Muscle layer of colon (tissue), 2 donors: Measurements from ENCODE around the gene COL28A1.
"Not testable (repeated sequence)": the region's sequence is repeated elsewhere in the genome, so short reads cannot be mapped to it uniquely, and the experiment has no call there.

ENCODE experiments used
- H3K27ac ChIP-seq: one replicate; pipeline ENCODE4 v1.7.0; 2013; ENCODE audit warnings: low read depth, mild to moderate bottlenecking, low read length, moderate library complexity
- H3K27me3 ChIP-seq, 2 donors: one replicate each; pipeline ENCODE4 v1.7.0; 2013; ENCODE audit warnings: low read length in 2 of 2, mild to moderate bottlenecking in 2 of 2; ENCODE audit not compliant: insufficient read depth in 2 of 2, control insufficient read depth in 1 of 2
- H3K36me3 ChIP-seq: one replicate; pipeline ENCODE4 v1.7.0; 2013; ENCODE audit warnings: mild to moderate bottlenecking, low read length; ENCODE audit not compliant: insufficient read depth
- H3K4me1 ChIP-seq: one replicate; pipeline ENCODE4 v1.7.0; 2013; ENCODE audit warnings: mild to moderate bottlenecking, low read length; ENCODE audit not compliant: insufficient read depth
- H3K4me3 ChIP-seq, 2 donors: one replicate each; pipeline ENCODE4 v1.7.0; 2013; ENCODE audit warnings: low read length in 2 of 2, low read depth in 1 of 2, mild to moderate bottlenecking in 1 of 2, moderate library complexity in 1 of 2
- H3K9ac ChIP-seq: one replicate; pipeline ENCODE4 v1.7.0; 2013; ENCODE audit warnings: low read length
- H3K9me3 ChIP-seq: one replicate; pipeline ENCODE4 v1.7.0; 2013; ENCODE audit warnings: mild to moderate bottlenecking, low read length
- donor health status: abdominal sarcoma.
- donor health status: Adenocarcinoma of cecum.

The COL28A1 gene

GRCh38 chr7:7405461-7405860 is 130.2 kb downstream of the COL28A1 start:
- no peak overlapping the region for H3K9ac ChIP-seq

GRCh38 chr7:7399707-7400106 is 136.0 kb downstream of the COL28A1 start:
- Histone ChIP-seq H3K9me3 (no peaks in the 10 kb centered on the region), H3K4me3 (no peak overlapping the region), H3K4me1 (no peaks in the 10 kb centered on the region), H3K36me3 (no peaks in the 10 kb centered on the region), H3K9ac (no peak overlapping the region), H3K27ac (no peak overlapping the region), H3K27me3 (no peaks in the 10 kb centered on the region)

More at GRCh38 chr7:7405461-7405860, 130.2 kb downstream of the COL28A1 start:
- Histone ChIP-seq H3K9me3 (peaks cover 4% of the 10 kb centered on the region), H3K36me3 (no peaks in the 10 kb centered on the region), H3K4me3 (no peak overlapping the region), H3K27ac (no peak overlapping the region), H3K27me3 (no peaks in the 10 kb centered on the region), H3K4me1 (no peaks in the 10 kb centered on the region)

GRCh38 chr7:7395785-7396184 is 139.9 kb downstream of the COL28A1 start:
- H3K27ac ChIP-seq, result no peak overlapping the region
- H3K9ac ChIP-seq, result no peak overlapping the region
- no peaks in the 10 kb centered on the region for H3K4me1 ChIP-seq
- H3K9me3 ChIP-seq, result no peaks in the 10 kb centered on the region
- H3K27me3 ChIP-seq, result no peaks in the 10 kb centered on the region
- H3K36me3 ChIP-seq, result no peaks in the 10 kb centered on the region
- no peak overlapping the region for H3K4me3 ChIP-seq

- not testable (repeated sequence) for H3K4me3 ChIP-seq, H3K9me3 ChIP-seq, H3K27ac ChIP-seq, H3K36me3 ChIP-seq, H3K27me3 ChIP-seq, H3K9ac ChIP-seq, H3K4me1 ChIP-seq
Measured at GRCh38 chr7:7388164-7388563, 147.5 kb downstream of the COL28A1 start.

GRCh38 chr7:7385421-7385820 is 150.3 kb downstream of the COL28A1 start:
- no peak overlapping the region for H3K27ac ChIP-seq
- no peak overlapping the region for H3K4me3 ChIP-seq
- H3K27me3 ChIP-seq, result no peaks in the 10 kb centered on the region
- H3K9ac ChIP-seq, result no peak overlapping the region
- no peaks in the 10 kb centered on the region for H3K9me3 ChIP-seq
- no peaks in the 10 kb centered on the region for H3K4me1 ChIP-seq
- no peaks in the 10 kb centered on the region for H3K36me3 ChIP-seq

GRCh38 chr7:7384228-7384627 is 151.4 kb downstream of the COL28A1 start:
- Histone ChIP-seq H3K9me3 (no peaks in the 10 kb centered on the region), H3K9ac (no peak overlapping the region), H3K4me3 (no peak overlapping the region), H3K27me3 (no peaks in the 10 kb centered on the region), H3K36me3 (no peaks in the 10 kb centered on the region), H3K27ac (no peak overlapping the region), H3K4me1 (no peaks in the 10 kb centered on the region)

GRCh38 chr7:7375538-7375937 is 160.1 kb downstream of the COL28A1 start:
- Histone ChIP-seq H3K27me3 (no peaks in the 10 kb centered on the region), H3K4me1 (no peaks in the 10 kb centered on the region), H3K4me3 (no peak overlapping the region), H3K9ac (no peak overlapping the region), H3K36me3 (no peaks in the 10 kb centered on the region), H3K9me3 (no peaks in the 10 kb centered on the region), H3K27ac (no peak overlapping the region)

- Histone ChIP-seq H3K4me1 (no peaks in the 10 kb centered on the region), H3K36me3 (no peaks in the 10 kb centered on the region)
Measured at GRCh38 chr7:7370076-7370475, 165.6 kb downstream of the COL28A1 start.

GRCh38 chr7:7369134-7369533 is 166.5 kb downstream of the COL28A1 start:
- H3K9ac ChIP-seq, result no peak overlapping the region
- no peaks in the 10 kb centered on the region for H3K4me1 ChIP-seq
- H3K36me3 ChIP-seq, result no peaks in the 10 kb centered on the region
- no peak overlapping the region for H3K4me3 ChIP-seq
- H3K9me3 ChIP-seq, result no peaks in the 10 kb centered on the region
- no peak overlapping the region for H3K27ac ChIP-seq
- H3K27me3 ChIP-seq, result no peaks in the 10 kb centered on the region

More at GRCh38 chr7:7370076-7370475, 165.6 kb downstream of the COL28A1 start:
- H3K27ac ChIP-seq, result no peak overlapping the region
- no peak overlapping the region for H3K4me3 ChIP-seq
- H3K9me3 ChIP-seq, result no peaks in the 10 kb centered on the region
- H3K9ac ChIP-seq, result no peak overlapping the region
- no peaks in the 10 kb centered on the region for H3K27me3 ChIP-seq

- no peak overlapping the region for H3K9ac ChIP-seq
- H3K4me3 ChIP-seq, result no peak overlapping the region
- no peaks in the 10 kb centered on the region for H3K27me3 ChIP-seq
Measured at GRCh38 chr7:7354674-7355073, 181.0 kb downstream of the COL28A1 start.

GRCh38 chr7:7352845-7353244 is 182.8 kb downstream of the COL28A1 start:
- no peaks in the 10 kb centered on the region for H3K9me3 ChIP-seq
- no peaks in the 10 kb centered on the region for H3K36me3 ChIP-seq
- H3K27me3 ChIP-seq, result no peaks in the 10 kb centered on the region
- H3K4me1 ChIP-seq, result no peaks in the 10 kb centered on the region
- H3K4me3 ChIP-seq, result no peak overlapping the region
- H3K27ac ChIP-seq, result no peak overlapping the region
- H3K9ac ChIP-seq, result no peak overlapping the region

More at GRCh38 chr7:7354674-7355073, 181.0 kb downstream of the COL28A1 start:
- Histone ChIP-seq H3K27ac (no peak overlapping the region), H3K9me3 (no peaks in the 10 kb centered on the region), H3K36me3 (no peaks in the 10 kb centered on the region), H3K4me1 (no peaks in the 10 kb centered on the region)

- Histone ChIP-seq H3K27ac (no peak overlapping the region), H3K4me1 (no peaks in the 10 kb centered on the region), H3K9ac (no peak overlapping the region), H3K27me3 (no peaks in the 10 kb centered on the region), H3K9me3 (no peaks in the 10 kb centered on the region), H3K4me3 (no peak overlapping the region), H3K36me3 (no peaks in the 10 kb centered on the region)
Measured at GRCh38 chr7:7351832-7352231, 183.8 kb downstream of the COL28A1 start.
